Glutamatergic neuron (in vitro differentiated cells): ENCODE results near the gene SNX17. TPM values are rescaled to one million over a fixed set of nuclear protein-coding genes. Genes with fewer than 3 reads are reported as not detected.
A peak's percentile ranks its signal among the peaks of the same experiment; 100 is the strongest.

Experiments
- DNase-seq: peaks from one replicate; pipeline ENCODE4 v3.0.0; 2022
- H3K27ac Mint-ChIP-seq: one replicate; pipeline ENCODE4 v1.8.0; 2020; ENCODE audit warnings: mild to moderate bottlenecking, mixed read lengths, inconsistent platforms; ENCODE audit not compliant: unreplicated experiment
- H3K27me3 Mint-ChIP-seq: one replicate; pipeline ENCODE4 v1.8.0; 2020; ENCODE audit warnings: mild to moderate bottlenecking, moderate library complexity, mixed read lengths, inconsistent platforms; ENCODE audit not compliant: unreplicated experiment
- H3K36me3 Mint-ChIP-seq: one replicate; pipeline ENCODE4 v1.8.0; 2020; ENCODE audit warnings: mild to moderate bottlenecking, mixed read lengths, inconsistent platforms; ENCODE audit not compliant: unreplicated experiment
- H3K4me1 Mint-ChIP-seq: one replicate; pipeline ENCODE4 v1.8.0; 2020; ENCODE audit warnings: mild to moderate bottlenecking, low read depth, mixed read lengths, inconsistent platforms; ENCODE audit not compliant: unreplicated experiment
- H3K4me3 Mint-ChIP-seq: one replicate; pipeline ENCODE4 v1.8.0; 2020; ENCODE audit warnings: mild to moderate bottlenecking, mixed read lengths, inconsistent platforms; ENCODE audit not compliant: unreplicated experiment
- H3K9me3 Mint-ChIP-seq: one replicate; pipeline ENCODE4 v1.8.0; 2020; ENCODE audit warnings: mild to moderate bottlenecking, moderate library complexity, mixed read lengths, inconsistent platforms; ENCODE audit not compliant: unreplicated experiment
- total RNA-seq: library from RNA; stranded (reverse); fragmentation: NEBNext Ultra II Directional; extraction: Animal tissue kit (Norgen Biotek cat#: 25700); gene quantifications from one replicate; pipeline ENCODE4 v1.2.1, GENCODE V29; 2021; ENCODE audit not compliant: unreplicated experiment
- TF ChIP-seq, protein P1 (sequence below): fragments of 200-600 bp; sonication (generic); IDR thresholded peaks from one replicate; pipeline ENCODE4 v1.5.0; 2021; ENCODE audit not compliant: partially characterized antibody, unreplicated experiment

Gene SNX17
- total RNA-seq, 1 donor from 2014 or later = 72.5 TPM

DNA sequence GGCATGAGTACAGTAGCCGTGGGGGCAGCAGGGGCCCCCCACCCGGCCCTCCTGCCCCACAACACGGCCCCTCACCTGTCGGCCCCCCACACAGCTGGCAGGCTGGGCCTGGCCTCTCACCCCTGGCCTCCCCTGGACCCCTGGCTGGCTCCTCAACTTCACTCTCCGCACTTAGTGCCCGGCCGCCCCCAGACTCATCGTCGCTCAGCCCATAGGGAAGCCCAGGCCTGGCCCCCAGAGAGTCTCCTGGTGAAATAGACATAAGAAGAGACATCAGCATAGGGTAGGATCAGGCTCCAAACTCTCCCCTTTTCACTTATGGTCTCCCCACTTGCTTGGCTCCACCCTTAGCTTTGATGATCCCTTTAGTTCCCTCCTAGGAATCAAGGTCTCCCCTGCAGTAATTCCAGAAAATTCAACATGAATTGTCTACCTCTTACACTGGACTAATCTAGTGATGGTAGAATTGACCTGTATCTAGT lies 8.4 kb downstream of the SNX17 start:
- Mint-ChIP-seq H3K4me3 (peak overlapping the region; percentile 89), H3K27me3 (peaks cover 11% of the 10 kb centered on the region), H3K4me1 (peaks cover 27% of the 10 kb centered on the region), H3K9me3 (peaks cover 17% of the 10 kb centered on the region), H3K27ac (peak overlapping the region; percentile 87), H3K36me3 (no peaks in the 10 kb centered on the region)
- no peak for DNase-seq
- TF ChIP-seq, protein P1, sequence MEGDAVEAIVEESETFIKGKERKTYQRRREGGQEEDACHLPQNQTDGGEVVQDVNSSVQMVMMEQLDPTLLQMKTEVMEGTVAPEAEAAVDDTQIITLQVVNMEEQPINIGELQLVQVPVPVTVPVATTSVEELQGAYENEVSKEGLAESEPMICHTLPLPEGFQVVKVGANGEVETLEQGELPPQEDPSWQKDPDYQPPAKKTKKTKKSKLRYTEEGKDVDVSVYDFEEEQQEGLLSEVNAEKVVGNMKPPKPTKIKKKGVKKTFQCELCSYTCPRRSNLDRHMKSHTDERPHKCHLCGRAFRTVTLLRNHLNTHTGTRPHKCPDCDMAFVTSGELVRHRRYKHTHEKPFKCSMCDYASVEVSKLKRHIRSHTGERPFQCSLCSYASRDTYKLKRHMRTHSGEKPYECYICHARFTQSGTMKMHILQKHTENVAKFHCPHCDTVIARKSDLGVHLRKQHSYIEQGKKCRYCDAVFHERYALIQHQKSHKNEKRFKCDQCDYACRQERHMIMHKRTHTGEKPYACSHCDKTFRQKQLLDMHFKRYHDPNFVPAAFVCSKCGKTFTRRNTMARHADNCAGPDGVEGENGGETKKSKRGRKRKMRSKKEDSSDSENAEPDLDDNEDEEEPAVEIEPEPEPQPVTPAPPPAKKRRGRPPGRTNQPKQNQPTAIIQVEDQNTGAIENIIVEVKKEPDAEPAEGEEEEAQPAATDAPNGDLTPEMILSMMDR = no peak

DNA sequence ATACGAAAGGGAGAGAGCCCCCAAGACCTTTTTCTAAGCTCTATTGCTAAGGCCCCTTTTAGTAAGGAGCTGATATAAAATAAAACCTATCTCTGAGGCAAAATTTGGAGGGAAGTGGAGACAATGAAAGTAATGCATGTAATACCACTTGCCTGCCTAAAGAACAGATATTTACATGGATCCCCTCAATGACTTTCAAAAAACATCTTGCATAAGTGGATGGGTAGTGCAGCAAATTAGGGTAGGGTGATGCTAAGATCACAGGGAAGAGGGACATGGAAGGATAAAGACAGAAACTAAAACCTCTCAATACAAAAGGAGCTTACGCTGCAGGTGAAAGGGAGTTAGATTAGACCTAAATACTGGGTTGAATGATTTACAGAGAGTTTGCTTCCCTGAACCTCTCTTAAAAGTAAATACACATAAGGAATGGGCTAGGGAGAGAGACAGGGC lies 9.0 kb downstream of the SNX17 start:
- peaks cover 27% of the 10 kb centered on the region for H3K4me1 Mint-ChIP-seq
- H3K4me3 Mint-ChIP-seq = peak overlapping the region; percentile 89
- H3K36me3 Mint-ChIP-seq = no peaks in the 10 kb centered on the region
- H3K9me3 Mint-ChIP-seq = peaks cover 16% of the 10 kb centered on the region
- H3K27ac Mint-ChIP-seq = peak overlapping the region; percentile 87
- peaks cover 12% of the 10 kb centered on the region for H3K27me3 Mint-ChIP-seq
- TF ChIP-seq, protein P1 = no peak
- DNase-seq = no peak

DNA sequence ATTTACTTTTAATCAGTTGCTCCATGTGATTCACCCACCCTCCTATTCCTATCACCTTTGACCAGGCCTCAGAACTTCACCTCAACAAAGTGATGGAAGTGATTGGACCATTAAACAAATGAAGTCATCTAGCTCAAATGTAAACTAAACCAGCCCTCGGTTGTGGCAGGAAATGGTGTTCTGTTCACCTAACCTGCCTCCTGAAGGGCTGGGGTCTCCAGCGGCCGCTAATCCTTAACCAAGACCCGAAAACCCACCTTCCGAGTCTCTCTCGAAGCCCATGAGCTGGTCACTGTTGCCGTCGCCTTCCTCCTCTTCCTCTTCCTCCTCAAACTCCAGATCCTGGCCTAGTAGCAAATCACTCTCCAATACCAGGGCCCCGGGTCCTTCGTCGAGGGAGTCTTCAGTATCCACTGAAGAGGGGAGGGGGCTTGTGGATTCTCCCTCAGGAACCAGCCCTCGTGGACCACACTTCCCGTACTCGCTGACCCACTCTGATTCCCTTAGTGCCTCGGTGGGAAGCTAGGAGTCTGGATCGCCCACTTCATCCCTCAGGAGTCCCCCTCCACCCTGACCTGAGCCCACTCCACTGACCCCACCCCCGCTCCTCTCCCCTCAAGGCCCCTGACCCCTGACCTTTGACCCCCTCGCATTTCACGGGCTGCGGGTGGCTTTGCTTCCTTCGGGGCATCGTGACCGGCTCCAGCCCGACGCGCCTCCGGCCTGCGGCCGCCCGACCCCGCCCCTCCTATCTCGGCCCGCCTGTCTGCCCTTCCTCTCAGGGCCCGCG lies 9.6 kb downstream of the SNX17 start:
- Mint-ChIP-seq H3K9me3 (peaks cover 13% of the 10 kb centered on the region), H3K4me3 (peak overlapping the region; percentile 89), H3K4me1 (peaks cover 27% of the 10 kb centered on the region), H3K27ac (peak overlapping the region; percentile 87), H3K36me3 (peaks cover 2% of the 10 kb centered on the region), H3K27me3 (peaks cover 12% of the 10 kb centered on the region)
- peak; percentile 81 for DNase-seq
- TF ChIP-seq, protein P1 = no peak

DNA sequence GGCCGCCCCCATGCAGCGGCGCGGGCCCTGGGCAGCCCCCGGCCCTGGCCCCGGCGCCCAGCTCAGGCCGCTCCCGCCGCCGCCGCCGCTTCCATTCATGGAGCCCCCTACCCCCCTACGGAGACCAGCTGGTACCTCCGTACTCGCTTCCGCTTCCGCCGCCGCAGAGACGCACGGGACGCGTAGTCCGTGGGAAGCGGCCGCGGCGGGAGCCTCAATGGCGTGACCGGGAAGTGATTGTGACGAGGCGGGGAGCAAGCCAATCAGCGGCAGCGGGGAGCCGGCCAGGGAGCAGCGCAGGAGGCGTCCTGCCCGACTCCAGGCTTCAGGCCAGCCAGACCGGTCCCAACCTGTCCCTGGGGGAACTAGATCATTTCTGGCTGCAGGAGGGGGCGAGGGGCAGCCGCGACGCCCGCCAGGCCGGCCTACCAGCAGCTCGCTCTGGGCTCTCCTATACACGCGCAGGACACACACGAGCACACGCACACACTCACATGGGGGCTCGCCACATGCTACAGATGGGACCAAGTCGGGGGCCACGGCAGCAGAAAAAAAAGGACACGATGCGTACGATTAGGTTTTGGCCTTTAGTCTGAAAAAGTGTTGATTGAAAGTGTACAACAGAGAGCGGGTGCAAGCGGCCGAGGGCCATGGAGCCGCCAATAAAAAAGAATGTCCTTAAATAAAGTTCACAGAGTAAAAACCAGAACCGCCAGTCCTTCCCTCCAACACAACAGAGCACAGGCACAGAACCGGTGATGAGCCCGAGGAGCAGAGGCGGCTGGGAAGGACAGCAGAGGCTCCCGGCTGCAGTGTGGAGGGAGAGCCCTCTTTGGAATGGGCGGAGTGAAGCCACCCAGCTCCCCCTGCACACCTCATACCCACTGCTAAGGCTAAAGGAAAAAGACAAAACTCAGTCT lies 10.5 kb downstream of the SNX17 start, which contains the start of gene ZNF513:
ZNF513 (minus strand) TSS at position 109 of the 920 bp plus-strand sequence. CDS start 208 bp downstream, outside the sequence.
- peaks cover 13% of the 10 kb centered on the region for H3K9me3 Mint-ChIP-seq
- peak within 1 kb of the TSS; percentile 100 for H3K27ac Mint-ChIP-seq
- peaks cover 27% of the 10 kb centered on the region for H3K4me1 Mint-ChIP-seq
- TF ChIP-seq, protein P1 = no peak
- H3K27me3 Mint-ChIP-seq = peaks cover 12% of the 10 kb centered on the region
- peaks cover 5% of the 10 kb centered on the region for H3K36me3 Mint-ChIP-seq
- peak; percentile 97 for DNase-seq
- H3K4me3 Mint-ChIP-seq = peak within 1 kb of the TSS; percentile 92
